ENCODE results near the gene KLHDC7B.

Gene KLHDC7B

GRCh38 chr22:50597097-50597496 lies 51.4 kb downstream of the KLHDC7B start:
- TF ChIP-seq CTCF (IDR thresholded peaks at IDR 0.05; ENCODE audit: insufficient read depth, low read depth, low read length, missing control alignments): no peak
- no peak overlapping the region for H3K4me3 ChIP-seq (ENCODE audit: low read length)
- no peak for DNase-seq (ENCODE audit: low read depth)

GRCh38 chr22:50599816-50600455 lies 54.2 kb downstream of the KLHDC7B start:
- TF ChIP-seq CTCF (IDR thresholded peaks at IDR 0.05; ENCODE audit: insufficient read depth, low read depth, low read length, missing control alignments): no peak
- no peak overlapping the region for H3K4me3 ChIP-seq (ENCODE audit: low read length)
- DNase-seq (ENCODE audit: low read depth): peak; percentile 47

GRCh38 chr22:50600538-50600937 lies 54.8 kb downstream of the KLHDC7B start, which contains the start of gene MAPK8IP2:
Gene MAPK8IP2, plus strand, starts transcription at chr22:50600793. Its CDS starts 26 bp downstream, at chr22:50600819.
- H3K4me3 ChIP-seq (ENCODE audit: low read length): no peak within 1 kb of the TSS
- no peak for TF ChIP-seq CTCF (IDR thresholded peaks at IDR 0.05; ENCODE audit: insufficient read depth, low read depth, low read length, missing control alignments)
- DNase-seq (ENCODE audit: low read depth): no peak

Data from epithelial cell of esophagus (primary cell).